Endothelial cell (in vitro differentiated cells): ENCODE results near the gene UBE3A. TPM values are rescaled to one million over a fixed set of nuclear protein-coding genes. Genes with fewer than 3 reads are reported as not detected.

ENCODE experiments used
- DNase-seq: peaks from one replicate; pipeline ENCODE4 v3.0.0; 2021; ENCODE audit warnings: low spot score
- H3K27ac Mint-ChIP-seq: one replicate; pipeline ENCODE4 v1.8.0; 2021; ENCODE audit warnings: mixed read lengths, inconsistent platforms; ENCODE audit not compliant: unreplicated experiment
- H3K27me3 Mint-ChIP-seq: one replicate; pipeline ENCODE4 v1.8.0; 2021; ENCODE audit warnings: mild to moderate bottlenecking, moderate library complexity, mixed read lengths, inconsistent platforms; ENCODE audit not compliant: unreplicated experiment
- H3K36me3 Mint-ChIP-seq: one replicate; pipeline ENCODE4 v1.8.0; 2021; ENCODE audit warnings: mild to moderate bottlenecking, low read depth, mixed read lengths, inconsistent platforms; ENCODE audit not compliant: unreplicated experiment
- H3K4me1 Mint-ChIP-seq: one replicate; pipeline ENCODE4 v1.8.0; 2021; ENCODE audit warnings: mild to moderate bottlenecking, mixed read lengths, inconsistent platforms; ENCODE audit not compliant: unreplicated experiment
- H3K4me3 Mint-ChIP-seq: one replicate; pipeline ENCODE4 v1.8.0; 2021; ENCODE audit warnings: mild to moderate bottlenecking, mixed read lengths, inconsistent platforms; ENCODE audit not compliant: unreplicated experiment
- H3K9me3 Mint-ChIP-seq: one replicate; pipeline ENCODE4 v1.8.0; 2021; ENCODE audit warnings: mixed read lengths, inconsistent platforms; ENCODE audit not compliant: unreplicated experiment
- total RNA-seq: library from RNA; stranded (reverse); fragmentation: NEBNext Ultra II Directional; extraction: Animal tissue kit (Norgen Biotek cat#: 25700); gene quantifications from one replicate; pipeline ENCODE4 v1.2.1, GENCODE V29; 2021; ENCODE audit not compliant: unreplicated experiment
- TF ChIP-seq, protein P1 (sequence below): fragments of 200-600 bp; sonication (generic); IDR thresholded peaks from one replicate; pipeline ENCODE4 v1.5.0; 2021; ENCODE audit warnings: antibody characterized with exemption; ENCODE audit not compliant: unreplicated experiment

UBE3A gene
- total RNA-seq, 1 donor from 2014 or later = 102 TPM

DNA sequence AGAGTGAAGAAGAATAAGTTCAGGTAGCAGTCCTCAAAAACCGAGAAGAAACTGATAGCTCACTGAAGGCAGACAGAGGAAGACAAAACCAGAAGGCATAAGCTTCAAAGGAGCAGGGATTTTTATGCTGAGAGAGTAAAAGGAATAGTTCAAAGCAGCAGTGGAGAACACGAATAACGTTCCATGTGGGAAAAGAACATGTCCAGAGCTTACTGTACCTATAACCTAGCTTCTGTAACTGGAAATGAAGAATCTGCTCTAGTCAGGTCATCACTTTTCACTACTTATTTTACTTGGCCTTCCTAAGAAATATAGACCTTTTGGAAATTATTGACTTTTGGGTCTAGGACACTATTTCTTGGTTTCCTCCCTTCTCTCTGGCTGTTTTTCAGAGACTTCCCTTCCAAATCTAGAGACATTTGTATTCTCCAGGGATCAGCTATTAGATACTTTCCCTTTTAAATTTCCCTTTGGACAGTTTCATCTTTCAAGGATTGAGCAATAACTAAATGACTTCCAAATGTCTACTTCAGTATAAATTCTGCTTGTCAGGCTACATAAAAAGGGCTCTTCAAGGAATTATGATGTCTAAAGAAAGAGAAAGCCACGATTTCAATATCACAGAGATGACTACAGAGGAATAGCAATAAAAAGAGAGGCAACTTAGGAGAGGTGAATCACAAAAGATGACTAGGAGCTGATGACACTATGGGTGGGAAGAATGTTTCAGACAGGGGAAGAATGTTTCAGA is 46.7 kb downstream of the UBE3A start:
- no peak overlapping the region for H3K4me3 Mint-ChIP-seq
- H3K27ac Mint-ChIP-seq = no peak overlapping the region
- DNase-seq = no peak
- no peaks in the 10 kb centered on the region for H3K9me3 Mint-ChIP-seq
- peaks cover 3% of the 10 kb centered on the region for H3K27me3 Mint-ChIP-seq
- peaks cover 4% of the 10 kb centered on the region for H3K36me3 Mint-ChIP-seq
- H3K4me1 Mint-ChIP-seq = peaks cover 15% of the 10 kb centered on the region
- TF ChIP-seq, protein P1, sequence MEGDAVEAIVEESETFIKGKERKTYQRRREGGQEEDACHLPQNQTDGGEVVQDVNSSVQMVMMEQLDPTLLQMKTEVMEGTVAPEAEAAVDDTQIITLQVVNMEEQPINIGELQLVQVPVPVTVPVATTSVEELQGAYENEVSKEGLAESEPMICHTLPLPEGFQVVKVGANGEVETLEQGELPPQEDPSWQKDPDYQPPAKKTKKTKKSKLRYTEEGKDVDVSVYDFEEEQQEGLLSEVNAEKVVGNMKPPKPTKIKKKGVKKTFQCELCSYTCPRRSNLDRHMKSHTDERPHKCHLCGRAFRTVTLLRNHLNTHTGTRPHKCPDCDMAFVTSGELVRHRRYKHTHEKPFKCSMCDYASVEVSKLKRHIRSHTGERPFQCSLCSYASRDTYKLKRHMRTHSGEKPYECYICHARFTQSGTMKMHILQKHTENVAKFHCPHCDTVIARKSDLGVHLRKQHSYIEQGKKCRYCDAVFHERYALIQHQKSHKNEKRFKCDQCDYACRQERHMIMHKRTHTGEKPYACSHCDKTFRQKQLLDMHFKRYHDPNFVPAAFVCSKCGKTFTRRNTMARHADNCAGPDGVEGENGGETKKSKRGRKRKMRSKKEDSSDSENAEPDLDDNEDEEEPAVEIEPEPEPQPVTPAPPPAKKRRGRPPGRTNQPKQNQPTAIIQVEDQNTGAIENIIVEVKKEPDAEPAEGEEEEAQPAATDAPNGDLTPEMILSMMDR = no peak

DNA sequence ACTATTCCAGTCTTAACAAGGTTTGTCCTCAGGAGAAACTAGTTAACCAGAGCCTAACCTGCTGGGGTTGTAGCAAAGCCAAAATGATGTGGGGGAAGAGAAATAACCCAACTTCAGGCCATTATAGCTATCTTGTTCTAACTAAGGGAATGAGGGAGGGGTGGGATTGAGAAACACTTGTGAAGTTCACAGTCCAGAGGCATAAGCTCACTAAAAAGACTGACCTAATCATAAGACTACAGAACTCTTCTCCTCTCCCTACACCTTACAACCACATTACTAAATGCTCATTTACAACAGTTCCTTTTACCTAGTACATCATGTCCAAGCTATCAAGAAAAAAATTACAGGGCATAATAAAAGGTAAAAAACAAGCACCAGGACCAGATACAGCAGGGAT is 52.8 kb downstream of the UBE3A start:
- no peak overlapping the region for H3K4me3 Mint-ChIP-seq
- DNase-seq = no peak
- no peak overlapping the region for H3K27ac Mint-ChIP-seq
- no peaks in the 10 kb centered on the region for H3K27me3 Mint-ChIP-seq
- peaks cover 25% of the 10 kb centered on the region for H3K36me3 Mint-ChIP-seq
- TF ChIP-seq, protein P1 = no peak
- peaks cover 2% of the 10 kb centered on the region for H3K4me1 Mint-ChIP-seq
- H3K9me3 Mint-ChIP-seq = no peaks in the 10 kb centered on the region

DNA sequence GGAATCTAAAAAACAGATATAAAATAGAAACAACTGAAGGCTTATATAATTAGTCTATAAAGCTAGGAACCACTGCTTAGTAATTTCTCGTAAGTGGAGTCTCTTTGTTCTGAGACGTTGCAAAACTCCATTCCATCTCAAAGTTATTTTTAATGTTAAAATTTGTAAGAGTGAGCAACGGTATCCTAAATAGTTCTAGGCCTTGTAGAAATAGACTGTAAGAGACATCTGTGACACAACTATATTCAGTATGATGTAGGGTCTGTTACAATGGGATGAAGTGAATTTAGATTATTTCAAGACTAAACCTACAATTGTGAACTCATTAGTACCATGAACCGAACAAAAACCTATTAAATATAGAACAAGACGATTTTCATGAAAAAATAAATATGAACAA is 57.2 kb downstream of the UBE3A start:
- no peak for DNase-seq
- Mint-ChIP-seq H3K9me3 (no peaks in the 10 kb centered on the region), H3K27me3 (peaks cover 1% of the 10 kb centered on the region), H3K4me3 (no peak overlapping the region), H3K36me3 (peaks cover 20% of the 10 kb centered on the region), H3K27ac (no peak overlapping the region), H3K4me1 (no peaks in the 10 kb centered on the region)
- TF ChIP-seq, protein P1 = no peak

DNA sequence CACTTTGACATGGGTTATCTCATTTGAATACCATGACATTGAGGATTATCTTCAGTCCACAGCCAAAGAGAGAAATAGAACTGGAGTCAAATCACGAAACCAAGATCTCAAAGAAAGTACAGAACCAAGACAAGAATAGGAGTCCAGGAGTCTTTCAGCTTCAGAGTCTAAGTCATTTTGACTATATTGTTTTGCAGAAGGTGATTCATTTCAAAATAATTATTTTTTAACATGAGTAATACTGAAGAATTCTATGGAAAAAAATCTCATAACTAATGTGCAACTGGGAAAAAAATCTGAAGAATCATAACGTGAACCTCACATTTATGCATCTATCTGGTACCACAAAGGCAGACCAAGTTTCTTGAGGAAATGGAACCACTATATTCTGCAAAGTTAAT is 60.3 kb downstream of the UBE3A start:
- no peak overlapping the region for H3K4me3 Mint-ChIP-seq

DNA sequence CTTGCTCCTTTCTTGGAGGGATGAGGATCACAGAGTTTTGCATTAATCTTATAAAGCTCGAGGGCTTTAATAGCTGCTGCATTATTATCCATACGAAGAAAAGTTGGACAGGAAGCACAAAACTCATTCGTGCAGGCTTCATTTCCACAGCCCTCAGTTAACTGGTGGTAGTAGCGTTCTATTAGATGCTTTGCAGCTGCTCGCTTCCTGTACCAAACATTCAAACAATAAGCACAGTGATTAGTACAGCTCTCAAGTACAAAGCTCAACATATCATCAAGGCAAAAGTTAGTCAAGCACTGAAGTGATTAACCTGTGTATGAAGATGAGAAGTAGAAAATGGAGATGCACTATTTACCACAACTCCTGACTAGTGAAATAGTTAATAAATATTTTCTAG is 63.3 kb downstream of the UBE3A start:
- H3K4me3 Mint-ChIP-seq = no peak overlapping the region
- no peak overlapping the region for H3K27ac Mint-ChIP-seq
- DNase-seq = no peak
- TF ChIP-seq, protein P1 = no peak
- peaks cover 7% of the 10 kb centered on the region for H3K36me3 Mint-ChIP-seq
- peaks cover 1% of the 10 kb centered on the region for H3K27me3 Mint-ChIP-seq
- no peaks in the 10 kb centered on the region for H3K9me3 Mint-ChIP-seq
- H3K4me1 Mint-ChIP-seq = no peaks in the 10 kb centered on the region

More for the DNA sequence above, 60.3 kb downstream of the UBE3A start:
- Mint-ChIP-seq H3K9me3 (no peaks in the 10 kb centered on the region), H3K27ac (no peak overlapping the region), H3K27me3 (peaks cover 1% of the 10 kb centered on the region), H3K4me1 (no peaks in the 10 kb centered on the region), H3K36me3 (peaks cover 5% of the 10 kb centered on the region)
- no peak for DNase-seq
- TF ChIP-seq, protein P1 = no peak
